AG04450 (cell line): Measurements from ENCODE around the gene NAMPT. TPM values are rescaled to one million over a fixed set of nuclear protein-coding genes. Genes with fewer than 3 reads are reported as not detected.

Experiments
- CTCF ChIA-PET: fragments of 300-600, 350-600 bp; formaldehyde crosslinking; extraction: SDS; loops from one replicate; lab custom pipeline; 2022; ENCODE audit warnings: antibody characterized with exemption, inconsistent platforms; lab: Charles Lee
- POLR2A ChIA-PET: fragments of 350-600 bp; formaldehyde crosslinking; extraction: SDS; loops from one replicate; lab custom pipeline; 2021; ENCODE audit warnings: antibody characterized with exemption, inconsistent platforms; lab: Yijun Ruan, JAX
- DNase-seq: peaks from one replicate; pipeline ENCODE4 v3.0.0-alpha.2; 2011; ENCODE audit warnings: low read depth, low spot score
- H3K27ac ChIP-seq: one replicate; pipeline ENCODE4 v1.5.1; 2012; ENCODE audit warnings: low read depth, low read length, control low read depth
- H3K27me3 ChIP-seq: one replicate; pipeline ENCODE4 v1.6.0; 2012; ENCODE audit warnings: low read length; ENCODE audit not compliant: control insufficient read depth, insufficient read depth
- H3K4me3 ChIP-seq: 2 replicates; pipeline ENCODE4 v1.5.1; 2011; ENCODE audit warnings: mild to moderate bottlenecking, low read depth, low read length, control low read depth
- H3K9me3 ChIP-seq: 2 replicates; pipeline ENCODE4 v1.5.1; 2012; ENCODE audit warnings: low read length; ENCODE audit not compliant: control insufficient read depth, insufficient read depth
- polyA plus RNA-seq: library from polyadenylated mRNA; depleted of rRNA; stranded (reverse); fragments of >200 nt; gene quantifications from 2 replicates; pipeline ENCODE4 v1.2.3, GENCODE V29; 2011
- TF ChIP-seq, protein P1 (sequence below): IDR thresholded peaks from 2 replicates; pipeline ENCODE4 v1.5.1; 2011; ENCODE audit warnings: low read depth, low read length, control low read depth, inconsistent platforms

The NAMPT gene
- polyA plus RNA-seq, 1 experiment: 37.4 TPM

DNA sequence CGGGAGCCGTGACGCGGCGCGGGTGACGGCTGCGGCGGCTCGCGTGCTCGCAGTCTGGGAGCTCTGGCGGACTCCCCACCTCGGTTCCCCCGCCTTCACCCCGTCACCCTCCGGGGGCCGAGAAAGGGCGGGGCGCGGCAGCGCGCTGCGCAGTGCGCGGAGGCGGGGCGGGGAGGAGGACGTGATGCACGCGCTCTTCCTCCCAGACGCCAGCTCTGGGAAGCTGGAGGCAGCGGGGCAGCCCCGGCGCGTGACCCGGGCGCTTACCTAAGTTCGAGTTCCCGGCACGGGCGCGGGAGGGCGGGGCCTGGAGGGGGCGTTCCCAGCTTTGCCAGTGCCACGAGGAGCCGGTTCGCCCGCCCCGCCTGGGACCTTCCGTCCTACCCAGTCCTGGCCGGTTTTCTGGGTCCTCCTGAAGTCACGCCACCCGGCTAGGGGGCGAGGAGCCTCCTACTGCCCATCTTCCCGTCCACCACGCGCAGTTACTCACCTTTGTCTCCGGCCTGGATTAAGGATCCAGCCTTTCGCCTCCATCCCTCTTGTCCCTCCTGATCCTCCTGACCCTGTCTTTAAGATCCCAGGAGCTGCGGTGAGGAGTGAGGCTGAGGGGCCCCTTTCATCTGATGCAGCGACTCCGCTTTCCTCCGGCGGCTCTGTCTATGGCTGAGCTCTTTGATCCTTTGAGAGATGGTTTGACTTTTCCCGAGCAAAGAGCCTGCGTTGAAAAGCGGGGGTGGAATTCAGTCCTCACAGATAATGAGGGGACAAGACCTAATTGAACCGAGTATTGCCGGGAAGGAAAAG, 470 bp upstream of the NAMPT start:
- TF ChIP-seq, protein P1, sequence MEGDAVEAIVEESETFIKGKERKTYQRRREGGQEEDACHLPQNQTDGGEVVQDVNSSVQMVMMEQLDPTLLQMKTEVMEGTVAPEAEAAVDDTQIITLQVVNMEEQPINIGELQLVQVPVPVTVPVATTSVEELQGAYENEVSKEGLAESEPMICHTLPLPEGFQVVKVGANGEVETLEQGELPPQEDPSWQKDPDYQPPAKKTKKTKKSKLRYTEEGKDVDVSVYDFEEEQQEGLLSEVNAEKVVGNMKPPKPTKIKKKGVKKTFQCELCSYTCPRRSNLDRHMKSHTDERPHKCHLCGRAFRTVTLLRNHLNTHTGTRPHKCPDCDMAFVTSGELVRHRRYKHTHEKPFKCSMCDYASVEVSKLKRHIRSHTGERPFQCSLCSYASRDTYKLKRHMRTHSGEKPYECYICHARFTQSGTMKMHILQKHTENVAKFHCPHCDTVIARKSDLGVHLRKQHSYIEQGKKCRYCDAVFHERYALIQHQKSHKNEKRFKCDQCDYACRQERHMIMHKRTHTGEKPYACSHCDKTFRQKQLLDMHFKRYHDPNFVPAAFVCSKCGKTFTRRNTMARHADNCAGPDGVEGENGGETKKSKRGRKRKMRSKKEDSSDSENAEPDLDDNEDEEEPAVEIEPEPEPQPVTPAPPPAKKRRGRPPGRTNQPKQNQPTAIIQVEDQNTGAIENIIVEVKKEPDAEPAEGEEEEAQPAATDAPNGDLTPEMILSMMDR: no peak
- no peaks in the 10 kb centered on the region for H3K9me3 ChIP-seq
- ChIA-PET POLR2A (interaction anchor here (0.7 to 1.8 kb wide), 17 partner anchors 14 to 883 kb away, joined by 3 to 7 read pairs (median 4); partner anchors contain the start of gene HBP1), CTCF (interaction anchor here (0.9 to 1.3 kb wide), 4 partner anchors 26 to 375 kb away, joined by 3 to 6 read pairs (median 4); partner anchors contain the start of gene CCDC71L)
- DNase-seq: peak; percentile 90
- peak overlapping the region; percentile 99 for H3K27ac ChIP-seq
- peak overlapping the region; percentile 83 for H3K4me3 ChIP-seq
- no peaks in the 10 kb centered on the region for H3K27me3 ChIP-seq

DNA sequence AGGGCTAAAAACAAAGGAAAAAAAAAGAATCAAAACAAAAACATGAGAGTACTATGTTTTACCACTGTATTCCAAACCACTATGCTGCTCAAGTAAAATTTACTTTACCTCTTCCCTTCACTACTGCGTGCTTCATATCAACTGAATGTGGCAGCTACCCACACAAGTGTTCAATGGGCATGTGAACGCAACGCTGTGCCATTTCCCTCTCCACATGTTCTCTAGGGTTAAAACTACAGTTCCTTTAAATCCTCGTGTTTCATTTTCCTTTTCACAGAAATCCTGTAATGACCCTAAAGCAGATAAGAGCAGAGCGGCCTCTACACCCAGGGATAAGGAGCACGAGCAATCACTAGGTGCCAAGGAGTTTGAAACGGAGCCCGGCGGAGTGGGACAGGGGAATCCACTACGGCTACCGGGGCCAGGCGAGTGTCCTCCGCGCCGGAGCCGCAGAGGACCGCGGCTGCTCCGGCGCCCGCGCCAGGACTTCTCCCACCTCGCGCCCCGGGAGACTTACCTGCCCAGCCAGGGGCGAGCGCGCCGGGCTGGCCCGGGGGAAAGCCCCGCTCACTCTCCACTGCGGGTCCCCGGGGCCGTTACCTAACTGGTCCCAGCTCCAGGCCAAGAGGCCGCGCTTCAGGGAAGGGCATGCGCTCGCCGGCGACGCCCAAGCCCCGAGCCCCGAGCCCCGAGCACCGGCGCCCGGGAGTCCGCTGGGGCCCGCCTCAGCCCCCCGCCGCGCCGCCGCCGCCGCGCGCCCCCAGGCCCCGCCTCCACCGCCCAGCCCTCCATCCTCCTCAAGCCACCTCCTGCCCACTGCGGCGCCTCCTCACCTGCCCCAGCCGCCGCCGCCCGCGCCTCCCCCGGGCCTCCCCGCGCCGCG, 711 bp downstream of the NAMPT start:
- H3K9me3 ChIP-seq: no peaks in the 10 kb centered on the region
- H3K4me3 ChIP-seq: peak overlapping the region; percentile 79
- ChIA-PET CTCF (no interaction called here), POLR2A (interaction anchor here (0.8 to 1.8 kb wide), 8 partner anchors 13 to 884 kb away, joined by 3 to 7 read pairs (median 4); partner anchors contain the start of gene HBP1)
- no peaks in the 10 kb centered on the region for H3K27me3 ChIP-seq
- peak overlapping the region; percentile 92 for H3K27ac ChIP-seq
- TF ChIP-seq, protein P1: no peak
- no peak for DNase-seq

DNA sequence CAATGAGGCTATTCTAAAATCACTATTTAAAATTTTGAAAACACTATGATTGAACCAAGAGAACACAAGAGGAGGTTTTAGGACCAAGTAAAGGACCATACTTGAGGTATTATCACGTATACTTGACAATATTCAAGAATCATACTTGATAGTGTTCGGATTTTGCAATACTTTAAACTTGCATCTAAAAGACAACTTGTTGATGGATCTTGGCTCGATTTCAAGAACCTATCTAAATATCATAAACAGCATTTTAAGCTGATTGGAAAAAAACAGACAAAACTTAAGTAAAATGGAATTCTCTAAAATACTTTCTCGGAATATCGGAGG, 1.3 kb downstream of the NAMPT start:
- no peak overlapping the region for H3K27ac ChIP-seq
- H3K4me3 ChIP-seq: peak overlapping the region; percentile 79
- H3K9me3 ChIP-seq: no peaks in the 10 kb centered on the region
- no peaks in the 10 kb centered on the region for H3K27me3 ChIP-seq
- POLR2A ChIA-PET: no interaction called here
- TF ChIP-seq, protein P1: no peak
- no peak for DNase-seq
- CTCF ChIA-PET: no interaction called here

DNA sequence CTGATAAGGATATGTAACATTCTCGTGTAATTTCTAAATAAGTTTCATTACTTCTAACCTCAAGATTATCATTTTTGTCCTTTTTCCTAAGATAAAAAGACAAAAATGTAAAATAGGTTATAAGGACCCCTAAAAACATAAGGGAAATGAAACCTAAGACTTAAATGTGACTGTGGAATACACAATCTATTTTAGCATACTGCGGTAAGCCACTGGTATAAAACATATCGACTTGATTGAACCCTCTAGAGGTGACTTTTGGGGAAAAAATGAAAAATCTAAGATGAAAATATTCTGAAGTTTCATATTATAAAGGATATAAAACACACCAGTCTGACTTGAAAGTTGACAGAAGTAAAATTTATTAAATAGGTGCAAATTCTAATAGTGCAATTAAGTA, 1.9 kb downstream of the NAMPT start:
- CTCF ChIA-PET: no interaction called here
- TF ChIP-seq, protein P1: no peak
- no peaks in the 10 kb centered on the region for H3K27me3 ChIP-seq
- POLR2A ChIA-PET: no interaction called here
- peak overlapping the region; percentile 79; the same call in 1 of the 2 replicates for H3K4me3 ChIP-seq
- H3K27ac ChIP-seq: no peak overlapping the region
- no peaks in the 10 kb centered on the region for H3K9me3 ChIP-seq
- no peak for DNase-seq
